ENCODE results near the gene C1orf53. TPM values are rescaled to one million over a fixed set of nuclear protein-coding genes. Genes with fewer than 3 reads are reported as not detected.

C1orf53 gene
- total and polyA plus RNA-seq, 9 of the 15 experiments (the other 6 are each of a cell fraction or from before 2014, with no cell fraction given) = 0.31 to 3.2 (median 2.3) TPM

- WGBS (ENCODE audit: insufficient coverage, low coverage, missing lambda C conversion rate) = 26% methylated on average over 4 of the region's 4 CpGs
- FAIRE-seq (peak; percentile 93), DNase-seq (ENCODE audit: extremely low read depth in 1 of 4, low spot score in 3 of 4) (peak; percentile 61 to 79 (median 68)), ATAC-seq (peak; percentile 80)
- in situ Hi-C loops (cut with MboI) (loop anchor here (5.0 kb wide), 1 partner anchor 402 kb away; no protein-coding TSS in a partner anchor), intact Hi-C loops (cut with micrococcal nuclease) (loop anchor here (1.0 to 10.0 kb wide), 9 partner anchors 55 to 590 kb away; partner anchors contain the start of gene DENND1B)
- Histone ChIP-seq H3K4me1 (replicated peaks in 1 of 2; ENCODE audit: control insufficient read depth in 2 of 2, insufficient read depth in 2 of 2, low read length in 2 of 2) (peaks cover 3 to 10% of the 10 kb centered on the region in 2 experiments; a peak in 3 of 5 replicates), H2AFZ (ENCODE audit: low read depth, low read length) (no peak overlapping the region), H3K4me2 (ENCODE audit: insufficient read depth, low read length) (no peak overlapping the region), H3K27me3 (ENCODE audit: control insufficient read depth in 2 of 2, insufficient read depth in 2 of 2, low read length in 2 of 2) (peaks cover 19 to 26% of the 10 kb centered on the region in 2 experiments), H3K36me3 (ENCODE audit: control insufficient read depth, insufficient read depth, low read length) (no peaks in the 10 kb centered on the region), H3K79me2 (ENCODE audit: control insufficient read depth, insufficient read depth, low read length) (no peaks in the 10 kb centered on the region), H3K27ac (ENCODE audit: extremely low read depth, low read depth, low read length) (no peak overlapping the region), H3K4me3 (no peak overlapping the region), H3K9ac (ENCODE audit: insufficient read depth in 1 of 2, low read depth in 2 of 2, low read length in 2 of 2) (no peak overlapping the region), H3K9me1 (ENCODE audit: control insufficient read depth, insufficient read depth, low read length) (no peaks in the 10 kb centered on the region), H3K9me3 (replicated peaks; ENCODE audit: control insufficient read depth, insufficient read depth, low read depth, low read length) (no peaks in the 10 kb centered on the region), H4K20me1 (replicated peaks; ENCODE audit: control insufficient read depth, insufficient read depth, low read length) (no peaks in the 10 kb centered on the region)
- no TSS peak for BruUV-seq (replicated peaks)
- POLR2A ChIA-PET = interaction anchor here (0.6 to 0.8 kb wide), 3 partner anchors 9 to 1946 kb away, joined by 3 read pairs; no protein-coding TSS in a partner anchor
- CTCF ChIA-PET (ENCODE audit: low intra/inter-chr PET ratio) = interaction anchor here (1.2 to 2.4 kb wide), 5 partner anchors 306 to 541 kb away, joined by 3 to 23 read pairs (median 11); no protein-coding TSS in a partner anchor
- TF ChIP-seq MTA3 (IDR thresholded peaks at IDR 0.05; ENCODE audit: borderline replicate concordance) (no peak), TEAD4 (IDR thresholded peaks at IDR 0.05; ENCODE audit: low read length) (0 out of 2 replicates have a peak, but pooled peaks have one; percentile 35), TEAD4 (CRISPR knock-in tag; IDR thresholded peaks at IDR 0.05; ENCODE audit: borderline replicate concordance) (no peak), ZNF780A (CRISPR knock-in tag; IDR thresholded peaks at IDR 0.05) (no peak), CBX8 (IDR thresholded peaks at IDR 0.05; ENCODE audit: borderline replicate concordance, extremely low read depth, low read depth, low read length, poor library complexity, severe bottlenecking) (no peak), NR2F6 (CRISPR knock-in tag; IDR thresholded peaks at IDR 0.05) (no peak), ZNF609 (CRISPR knock-in tag; IDR thresholded peaks at IDR 0.05; ENCODE audit: borderline replicate concordance) (no peak), HDAC2 (IDR thresholded peaks at IDR 0.05) (no peak), KAT8 (IDR thresholded peaks at IDR 0.05; ENCODE audit: low read depth) (no peak), ZNF24 (IDR thresholded peaks at IDR 0.05) (peak; percentile 21; the same call in 1 of the 2 replicates), STAT5A (IDR thresholded peaks at IDR 0.05; ENCODE audit: borderline replicate concordance, low read length) (no peak), ZNF830 (CRISPR knock-in tag; IDR thresholded peaks at IDR 0.05) (no peak), RAD21 (CRISPR knock-in tag; conservative IDR thresholded peaks at IDR 0.05 in 1 of 2, IDR thresholded peaks at IDR 0.05 in 1 of 2) (peak; percentile 88 to 93), ZNF444 (CRISPR knock-in tag; IDR thresholded peaks at IDR 0.05) (no peak), KLF1 (tag; IDR thresholded peaks at IDR 0.05) (no peak), JUND (IDR thresholded peaks at IDR 0.05; ENCODE audit: borderline replicate concordance, low read depth, low read length) (no peak; the same call in 1 of the 2 replicates), JUND (tag; IDR thresholded peaks at IDR 0.05; ENCODE audit: borderline replicate concordance, low read depth, low read length) (no peak), FOXK2 (conservative IDR thresholded peaks at IDR 0.05 in 1 of 2, IDR thresholded peaks at IDR 0.05 in 1 of 2; ENCODE audit: low read depth in 2 of 2) (no peak), BACH1 (tag; IDR thresholded peaks at IDR 0.05) (no peak)
Observed at GRCh38 chr1:197924516-197925123, 22.2 kb downstream of the C1orf53 start.
